T-helper 9 cell (primary cell): ENCODE measurements around the gene VAV3.
"Not testable (repeated sequence)": the region's sequence is repeated elsewhere in the genome, so short reads cannot be mapped to it uniquely, and the experiment has no call there.

Experiments used
- DNase-seq: peaks from one replicate; pipeline ENCODE4 v3.0.0-alpha.2; 2020

Gene VAV3

DNA sequence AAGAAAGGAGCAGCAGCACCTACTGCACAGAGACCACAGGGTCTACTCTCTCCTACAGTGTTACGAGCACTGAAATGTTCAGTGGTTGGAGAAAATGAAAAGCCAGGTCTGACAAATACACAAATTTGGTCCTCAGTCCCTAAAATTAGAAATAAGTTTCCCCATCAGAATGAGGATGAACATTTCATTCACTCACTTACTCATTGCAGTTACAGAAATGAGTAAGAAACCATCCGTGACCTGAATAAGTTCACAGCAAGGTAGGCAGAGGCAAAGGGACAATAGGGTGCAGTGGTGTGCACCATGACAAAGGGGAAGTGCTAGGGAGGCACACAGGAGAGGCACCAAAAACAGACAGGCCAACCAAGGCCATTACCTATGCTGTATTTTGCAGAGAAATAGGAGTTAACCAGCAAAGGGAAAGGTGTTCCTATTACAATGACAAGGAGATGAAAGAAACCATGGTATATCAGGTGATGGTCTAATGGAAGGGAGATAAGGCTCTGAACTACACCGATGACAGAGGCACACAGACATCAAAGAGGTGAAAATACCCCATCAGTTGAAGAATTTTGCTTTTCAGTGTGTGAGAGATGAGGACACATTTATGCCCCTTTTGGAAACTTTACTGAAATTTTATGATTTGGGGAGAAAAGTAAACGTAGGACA lies 29.4 kb downstream of the VAV3 start:
- no peak for DNase-seq

DNA sequence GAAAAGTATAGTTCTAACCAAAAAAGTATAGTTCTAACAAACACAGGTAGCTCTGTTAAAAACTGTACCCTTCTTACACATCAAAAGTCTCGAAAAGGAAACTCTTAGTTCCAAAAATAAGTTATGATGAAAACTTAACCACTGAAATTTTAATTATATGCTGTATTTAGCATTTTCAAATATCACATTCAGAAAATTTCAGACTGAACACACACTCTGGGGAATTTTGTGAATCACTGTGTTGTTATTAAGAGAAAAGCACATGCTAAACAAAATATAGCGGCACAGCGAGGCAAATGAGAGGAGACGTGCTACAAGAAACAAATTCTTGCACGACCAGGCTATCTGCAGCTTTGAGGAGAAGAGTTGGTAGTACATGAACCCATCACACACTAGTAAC lies 30.4 kb downstream of the VAV3 start:
- DNase-seq = no peak

DNA sequence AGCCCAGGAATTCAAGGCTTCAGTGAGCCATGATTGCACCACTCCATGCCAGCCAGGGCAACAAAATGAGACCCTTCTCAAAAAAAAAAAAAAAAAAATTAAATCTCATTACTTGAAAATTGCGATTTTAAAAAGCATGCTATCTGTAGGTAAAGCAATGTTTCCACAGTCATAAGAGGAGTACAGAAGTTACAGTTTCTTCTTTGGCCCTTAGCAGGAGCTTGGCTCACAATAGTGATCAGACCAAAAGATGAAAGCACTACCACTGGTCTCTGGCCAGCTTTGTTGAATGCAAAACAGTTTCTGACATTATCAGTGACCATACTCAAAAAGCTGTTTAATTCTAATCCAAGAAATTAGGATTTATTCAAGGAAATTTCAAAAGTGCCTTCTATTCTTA lies 31.2 kb downstream of the VAV3 start:
- DNase-seq = no peak

DNA sequence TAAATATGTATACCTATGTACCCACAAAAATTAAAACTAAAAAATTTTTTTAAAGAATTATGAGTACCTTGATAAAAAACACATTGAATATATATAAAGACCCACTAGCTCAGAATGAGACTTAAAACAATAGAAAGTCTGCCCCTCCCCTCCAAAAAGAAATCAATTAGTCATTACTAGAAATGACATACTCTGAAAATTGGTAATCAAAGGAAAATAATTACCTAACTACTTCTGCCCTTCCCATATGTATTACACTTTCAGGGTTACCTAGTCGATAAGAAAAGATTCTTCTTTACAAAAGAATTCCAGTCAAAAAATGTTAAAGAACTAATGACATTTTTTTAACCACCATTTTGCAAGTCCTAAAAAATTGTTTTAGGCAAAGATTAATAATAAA lies 34.7 kb downstream of the VAV3 start:
- no peak for DNase-seq

DNA sequence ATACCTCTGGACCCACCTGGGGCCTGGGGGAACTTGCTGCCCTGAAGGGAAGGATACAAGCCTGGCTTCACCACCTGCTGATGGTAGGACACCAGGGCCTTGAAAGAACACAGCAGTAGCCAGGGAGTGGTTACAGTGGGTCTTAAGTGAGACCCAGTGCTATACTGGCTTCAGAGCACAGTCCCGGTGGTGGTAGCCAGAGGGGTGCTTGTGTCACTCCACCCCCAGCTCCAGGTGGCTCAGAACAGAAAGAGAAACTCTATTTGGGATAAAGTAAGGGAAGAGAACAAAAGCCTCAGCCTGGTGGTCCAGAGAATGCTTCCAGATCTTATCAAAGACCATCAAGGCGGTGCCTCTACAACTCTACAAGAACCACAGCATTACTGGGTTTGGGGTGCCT lies 37.2 kb downstream of the VAV3 start:
- no peak for DNase-seq

DNA sequence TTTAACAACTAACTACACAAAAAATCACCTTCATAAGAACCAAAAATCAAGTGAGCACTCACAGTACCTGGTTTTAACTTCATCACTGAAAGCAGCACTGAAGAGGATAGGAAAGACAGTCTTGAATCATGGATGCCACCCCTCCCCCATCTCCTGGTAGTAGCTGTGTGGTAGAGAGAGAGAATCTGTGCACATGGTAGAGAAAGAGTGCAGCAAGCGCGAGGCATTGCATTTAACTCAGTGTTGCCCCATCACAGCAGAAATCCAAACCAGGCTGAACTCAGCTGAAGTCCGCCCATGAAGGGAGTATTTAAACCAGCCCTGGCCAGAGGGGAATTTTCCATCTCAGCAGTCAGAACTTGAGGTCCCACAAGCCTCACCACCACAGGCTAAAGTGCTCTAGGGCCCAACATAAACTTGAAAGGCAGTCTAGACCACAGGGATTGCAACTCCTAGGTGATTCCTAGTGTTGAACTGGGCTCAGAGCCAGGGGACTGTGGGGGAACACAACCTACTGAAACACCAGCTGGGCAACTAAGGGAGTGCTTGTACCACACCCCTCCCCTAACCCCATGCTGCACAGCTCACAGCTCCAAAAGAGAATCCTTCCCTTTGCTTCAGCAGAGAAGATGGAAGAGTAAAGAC lies 38.4 kb downstream of the VAV3 start:
- no peak for DNase-seq

DNA sequence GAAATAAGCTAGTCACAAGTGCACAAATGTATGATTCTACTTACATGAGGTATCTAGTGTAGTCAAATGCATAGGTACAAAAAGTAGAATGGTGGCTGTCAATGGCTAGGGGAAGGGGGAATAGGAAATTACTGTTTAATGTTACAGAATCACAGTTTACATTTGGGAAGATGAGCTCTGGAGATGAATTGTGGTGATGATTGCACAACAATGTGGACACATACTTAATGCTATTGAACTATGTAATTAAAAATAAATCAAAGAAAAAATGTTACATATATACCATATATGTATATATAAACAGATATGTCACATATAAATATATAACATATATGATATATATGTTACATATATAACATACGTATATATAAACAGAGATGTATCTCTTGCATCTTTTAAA lies 39.4 kb downstream of the VAV3 start:
- no peak for DNase-seq

DNA sequence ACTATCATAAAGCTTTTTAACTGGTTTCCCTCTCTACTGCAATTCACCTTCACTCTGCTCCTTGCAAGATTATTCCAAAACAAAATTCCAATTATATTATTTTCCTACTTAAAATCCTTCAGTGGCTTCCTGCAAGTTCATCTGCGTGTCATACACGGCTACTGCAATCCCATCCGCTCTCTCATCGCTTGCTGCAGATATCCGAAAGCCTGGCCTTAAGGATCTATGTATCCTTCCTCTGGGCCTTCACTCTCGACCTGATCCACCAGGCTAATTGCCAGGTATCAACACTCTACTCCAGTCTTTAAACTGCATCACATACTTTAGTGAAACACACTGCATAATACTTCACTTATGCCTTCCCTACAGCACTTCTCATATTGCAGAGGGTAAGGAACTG lies 44.0 kb downstream of the VAV3 start:
- no peak for DNase-seq

DNA sequence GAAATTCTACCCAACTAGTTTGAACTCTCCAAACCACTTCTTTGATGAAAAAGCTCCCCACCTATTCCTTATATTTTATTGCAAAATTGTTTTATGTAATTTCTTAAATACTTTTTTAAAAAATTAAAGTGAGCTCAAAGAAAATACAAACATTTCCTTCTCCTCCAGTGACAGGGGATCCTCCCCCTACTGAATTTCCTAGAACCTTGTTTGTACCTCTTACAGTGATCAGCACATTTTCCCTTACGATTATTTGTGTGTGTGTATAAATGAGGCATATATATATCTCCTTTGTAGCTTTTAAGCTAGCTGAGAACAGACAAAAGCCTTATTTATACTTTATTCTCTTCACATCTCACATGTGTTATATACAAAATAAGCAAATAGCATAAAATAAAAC lies 44.4 kb downstream of the VAV3 start:
- no peak for DNase-seq

DNA sequence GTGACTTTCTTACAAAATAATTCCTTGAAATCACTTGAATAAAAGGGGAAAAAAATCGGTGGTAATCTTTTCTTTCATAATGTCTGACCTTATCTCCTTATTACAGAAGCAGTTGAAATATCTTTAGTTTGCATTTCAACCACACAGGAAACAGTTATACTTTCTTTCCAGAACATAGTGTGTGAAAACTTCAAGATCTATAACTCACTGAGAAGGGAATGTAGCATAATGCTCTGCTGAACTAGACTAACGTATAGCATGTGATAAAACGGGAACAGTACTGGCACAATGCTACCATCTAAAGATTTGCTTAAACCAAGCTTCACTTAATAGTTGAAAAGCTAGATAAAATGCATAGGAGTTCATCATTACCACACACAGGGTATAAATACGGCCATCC lies 45.0 kb downstream of the VAV3 start:
- no peak for DNase-seq

DNA sequence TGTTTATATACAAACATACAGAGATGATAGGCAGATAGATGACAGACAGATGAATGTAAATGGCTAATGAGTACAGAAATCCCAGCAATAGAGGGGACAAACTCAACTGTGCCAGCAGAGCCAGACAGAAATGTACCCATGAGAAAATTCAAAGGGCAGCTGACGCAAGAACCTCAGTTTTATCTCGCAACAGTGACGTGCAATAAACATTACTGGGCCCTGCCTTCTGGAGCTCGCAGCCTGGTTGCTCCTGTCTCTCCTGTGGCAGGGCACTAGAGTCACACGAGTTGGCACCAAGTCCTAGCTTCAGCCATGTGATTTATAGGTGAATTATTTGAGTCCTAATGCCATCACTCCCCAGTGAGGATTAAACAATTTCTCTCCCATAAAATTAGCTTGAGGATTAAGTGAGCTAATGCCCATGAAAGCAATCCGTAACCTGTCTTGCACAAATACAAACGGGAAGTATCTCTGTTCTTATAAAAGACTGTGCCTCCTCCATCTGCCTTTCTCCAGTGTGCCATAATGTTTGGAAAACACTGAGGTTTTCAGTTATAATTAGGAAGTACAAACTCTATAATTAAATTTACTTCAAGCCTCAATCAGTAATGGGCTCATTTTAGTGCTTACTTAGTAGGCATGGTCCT lies 50.7 kb downstream of the VAV3 start:
- no peak for DNase-seq

DNA sequence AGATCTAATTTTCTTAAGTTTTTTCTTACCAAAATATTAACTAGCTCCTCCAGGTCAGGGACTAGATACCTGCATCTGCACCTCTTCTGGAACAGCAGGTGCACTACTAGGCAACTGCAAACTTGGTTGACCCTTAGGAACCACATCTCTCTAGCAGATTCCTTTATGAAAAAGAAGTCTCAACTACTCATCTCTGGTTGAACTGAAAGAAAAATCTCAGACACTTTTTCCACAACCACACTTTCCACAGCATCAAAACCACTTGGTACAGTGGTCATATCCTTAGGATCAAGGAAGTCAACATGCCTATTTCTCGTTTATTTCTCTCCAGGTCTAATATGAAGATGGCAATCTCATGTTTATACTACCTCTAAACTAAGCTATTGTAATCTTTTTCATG lies 52.3 kb downstream of the VAV3 start:
- no peak for DNase-seq

DNA sequence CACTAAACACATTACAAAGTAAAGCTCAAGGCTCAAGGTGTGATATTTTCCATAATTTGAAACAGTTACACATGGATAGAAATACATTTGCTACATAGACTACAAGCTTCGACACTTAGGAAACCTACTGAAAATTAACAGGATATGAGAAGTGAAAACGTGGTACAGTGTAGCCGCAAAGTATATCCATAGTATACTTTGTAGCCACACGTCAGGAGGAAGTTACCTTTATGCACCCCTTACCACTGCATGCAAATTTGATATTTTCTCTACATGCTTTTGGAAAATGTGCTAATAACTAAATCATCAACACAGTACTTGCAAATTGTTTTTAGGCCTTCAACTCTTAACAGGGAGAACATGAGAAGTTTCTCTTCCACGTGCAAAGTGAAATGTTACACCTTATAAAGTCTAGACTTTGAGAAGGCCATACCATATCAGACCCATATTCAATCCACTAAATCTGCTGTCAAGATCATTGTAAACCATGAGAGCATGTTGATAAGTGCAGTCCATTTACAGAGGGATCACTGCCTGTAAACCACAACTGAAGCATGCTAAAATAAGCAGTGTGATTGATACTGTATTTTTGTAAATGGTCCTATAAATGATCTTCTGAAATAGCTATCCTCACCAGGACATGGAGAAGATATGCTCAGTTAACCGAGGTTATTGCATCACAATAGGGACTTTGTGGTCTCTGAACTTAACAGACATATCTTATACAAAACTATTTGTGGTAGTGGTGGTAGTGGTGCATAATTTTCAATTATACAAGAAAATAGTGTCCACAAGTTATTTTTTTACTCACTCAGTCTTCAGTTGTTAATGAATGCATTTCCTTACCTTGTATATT lies 64.7 kb downstream of the VAV3 start:
- DNase-seq = no peak

DNA sequence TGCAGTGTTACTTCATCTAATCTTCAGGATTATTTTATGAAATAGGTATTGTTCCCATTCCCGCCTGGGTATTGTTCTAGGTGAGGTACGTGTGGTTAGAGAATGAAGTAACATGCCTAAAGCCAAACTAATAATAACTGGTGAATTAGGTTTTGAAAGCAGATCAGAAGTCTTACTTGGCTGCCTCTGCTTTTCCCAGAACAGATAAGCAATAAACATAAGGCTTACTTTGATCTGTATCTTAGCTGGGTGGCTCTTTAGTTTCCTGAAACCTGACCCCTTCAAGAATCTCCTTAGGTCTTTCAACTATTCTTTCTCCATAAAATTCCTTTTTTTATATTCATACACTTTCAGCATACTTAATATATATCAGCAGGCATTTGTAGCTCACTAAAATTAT lies 65.3 kb downstream of the VAV3 start:
- DNase-seq = no peak

DNA sequence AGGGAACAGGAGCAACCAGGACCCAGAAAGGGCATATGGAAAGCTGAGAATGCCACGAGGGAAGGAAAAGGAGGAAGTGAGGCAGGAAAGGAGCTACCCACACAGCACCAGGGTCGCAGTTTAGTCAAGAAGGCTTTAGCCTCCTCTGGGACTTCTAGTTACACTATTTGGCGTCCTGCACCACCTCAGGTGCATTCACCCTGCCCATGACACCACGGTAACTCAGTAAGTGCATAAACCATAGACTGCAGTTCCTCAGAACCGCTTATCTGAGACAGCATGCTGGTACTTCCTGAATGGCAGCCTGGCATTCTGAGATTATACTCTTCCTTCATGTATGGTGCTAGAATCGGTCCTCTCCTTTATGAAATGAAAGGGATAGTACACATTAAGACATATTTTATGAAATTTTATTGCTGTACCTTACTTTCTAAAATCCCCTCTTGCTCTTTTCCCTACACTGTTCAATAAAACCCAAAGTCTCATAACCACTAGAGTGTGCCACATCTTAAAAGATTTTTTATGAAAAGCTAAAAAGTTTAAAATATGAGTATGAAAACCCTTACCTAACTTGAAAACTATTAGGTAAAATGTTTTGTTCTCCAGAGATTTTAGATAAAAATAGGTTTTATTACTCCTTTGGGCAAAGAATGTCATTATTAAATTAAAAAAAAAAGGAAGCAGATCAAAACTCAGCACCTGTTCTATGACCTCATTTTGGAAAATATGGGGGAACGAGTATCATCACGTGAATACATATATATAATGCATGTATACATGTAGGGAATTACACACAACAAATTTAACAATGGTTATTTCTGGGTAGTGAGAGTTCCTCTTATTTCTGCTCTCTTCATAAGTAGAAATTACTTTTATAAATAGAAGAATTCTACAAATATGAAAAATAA lies 67.3 kb downstream of the VAV3 start:
- no peak for DNase-seq

DNA sequence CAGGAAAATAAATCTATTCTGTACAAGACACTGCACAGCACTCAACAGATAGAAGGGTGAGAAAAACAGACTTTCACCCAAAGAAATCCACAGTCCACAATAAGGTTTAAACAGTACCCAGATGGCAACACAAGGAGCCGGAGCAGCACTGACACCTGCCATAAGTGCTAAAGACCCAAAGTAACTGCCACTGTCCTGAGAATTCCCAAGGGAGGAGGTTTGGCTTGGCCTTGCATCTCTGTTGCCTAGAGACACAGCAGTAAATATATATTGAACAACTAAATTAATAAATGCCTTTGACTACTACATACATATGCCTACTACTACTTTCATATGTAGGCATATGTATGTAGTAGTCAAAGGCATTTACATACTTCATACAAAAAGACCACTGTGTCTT lies 68.0 kb downstream of the VAV3 start:
- no peak for DNase-seq

DNA sequence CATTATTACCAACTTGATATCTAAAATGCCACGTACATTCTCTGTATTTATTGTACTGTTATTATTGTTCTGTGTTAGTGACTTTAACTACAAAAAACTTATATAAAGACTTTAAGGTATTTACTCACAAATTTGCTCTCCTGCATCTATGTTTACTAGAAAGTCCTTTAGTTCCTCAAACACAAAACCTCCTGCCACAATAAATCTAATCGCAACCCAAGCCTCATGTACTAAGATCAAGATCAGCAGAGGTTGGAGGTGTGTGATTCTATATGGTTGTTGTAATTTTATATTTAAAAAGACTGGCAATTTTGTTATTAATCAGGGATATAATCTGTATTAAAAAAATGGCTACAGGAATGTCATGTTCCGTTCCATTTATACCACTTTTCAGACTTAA lies 68.6 kb downstream of the VAV3 start:
- no peak for DNase-seq

DNA sequence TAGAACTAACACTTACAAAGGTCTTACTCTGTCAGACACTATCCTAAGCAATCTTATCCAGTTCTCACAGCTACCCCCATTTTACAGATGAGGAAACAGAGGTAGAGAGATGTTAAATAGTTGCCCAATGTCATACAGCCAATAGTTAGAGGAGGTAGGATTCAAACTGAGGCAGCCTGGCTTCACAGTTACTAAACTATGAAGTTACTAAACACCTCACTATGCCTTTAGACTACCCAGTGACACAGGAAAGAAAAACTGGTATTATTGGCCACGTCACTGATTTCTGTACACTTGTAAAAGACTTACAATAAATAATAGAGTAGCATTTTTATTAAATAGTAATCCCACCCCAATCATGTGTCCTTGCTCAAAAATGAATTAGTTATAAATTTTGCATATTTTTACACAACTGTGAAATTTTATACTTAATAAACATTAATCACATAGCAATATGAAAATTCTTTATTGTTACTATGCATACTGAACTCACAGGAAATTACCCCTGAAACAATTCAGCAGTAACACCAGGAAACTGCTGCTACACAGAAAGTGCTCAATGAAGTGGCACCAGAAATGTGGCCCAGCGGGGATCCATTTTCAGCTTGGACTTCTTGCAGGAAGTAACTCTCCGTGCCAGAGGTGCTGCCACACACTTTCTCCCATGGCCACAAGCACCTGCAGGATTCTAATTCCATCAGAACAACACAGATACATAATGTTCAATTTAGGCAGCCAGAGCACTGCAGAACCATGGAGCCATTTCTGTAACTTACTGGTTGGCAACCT lies 69.4 kb downstream of the VAV3 start:
- no peak for DNase-seq

DNA sequence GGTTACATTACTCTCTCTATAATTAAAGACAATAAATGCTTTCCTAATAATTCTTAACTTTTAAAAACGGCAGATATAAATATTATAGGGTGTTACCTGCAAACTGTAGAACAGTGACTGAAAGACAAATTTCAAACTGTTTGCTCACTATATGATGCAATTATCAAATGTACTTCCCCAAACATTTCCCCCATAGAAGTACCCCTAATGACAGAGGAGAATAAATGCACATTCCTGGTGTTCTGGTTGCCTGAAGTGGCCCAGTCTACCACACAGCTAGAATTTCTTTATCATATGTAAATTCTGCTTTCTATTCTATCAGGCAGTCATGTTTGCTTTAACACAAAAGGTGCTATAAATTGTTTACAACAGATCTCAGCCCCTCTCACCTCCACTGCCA lies 70.4 kb downstream of the VAV3 start:
- no peak for DNase-seq

DNA sequence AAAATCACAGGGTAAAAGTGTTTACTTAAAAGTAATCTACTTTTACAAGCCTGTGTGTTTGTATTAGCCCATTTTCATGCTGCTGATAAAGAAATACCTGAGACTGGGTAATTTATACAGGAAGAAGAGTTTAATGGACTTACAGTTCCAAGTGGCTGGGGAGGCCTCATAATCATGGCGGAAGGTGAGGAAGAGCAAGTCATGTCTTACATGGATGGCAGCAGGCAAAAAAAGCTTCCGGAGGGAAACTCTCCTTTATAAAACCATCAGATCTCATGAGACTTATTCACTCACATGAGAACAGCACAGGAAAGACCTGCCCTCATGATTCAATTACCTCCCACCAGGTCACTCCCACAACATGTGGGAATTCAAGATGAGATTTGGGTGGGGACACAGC lies 71.6 kb downstream of the VAV3 start:
- not testable (repeated sequence) for DNase-seq

DNA sequence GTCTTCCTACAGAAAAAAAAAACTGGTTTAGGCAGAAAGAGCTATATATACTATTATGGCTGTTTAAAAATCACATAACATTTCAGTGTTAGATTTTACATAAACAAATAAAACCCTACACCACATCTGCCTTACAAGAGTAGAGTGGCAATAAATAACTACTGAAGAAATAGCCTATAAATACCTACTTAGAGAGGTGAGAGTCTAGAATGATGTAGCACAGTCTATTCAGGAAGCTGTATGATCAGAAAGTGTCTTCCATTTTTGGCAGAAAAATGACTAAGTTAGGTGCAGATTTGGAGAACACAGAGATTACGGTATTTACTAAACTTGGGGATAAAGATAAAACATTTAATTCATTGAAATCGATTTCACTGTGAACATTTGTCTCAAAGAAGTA lies 75.5 kb downstream of the VAV3 start:
- DNase-seq = no peak

DNA sequence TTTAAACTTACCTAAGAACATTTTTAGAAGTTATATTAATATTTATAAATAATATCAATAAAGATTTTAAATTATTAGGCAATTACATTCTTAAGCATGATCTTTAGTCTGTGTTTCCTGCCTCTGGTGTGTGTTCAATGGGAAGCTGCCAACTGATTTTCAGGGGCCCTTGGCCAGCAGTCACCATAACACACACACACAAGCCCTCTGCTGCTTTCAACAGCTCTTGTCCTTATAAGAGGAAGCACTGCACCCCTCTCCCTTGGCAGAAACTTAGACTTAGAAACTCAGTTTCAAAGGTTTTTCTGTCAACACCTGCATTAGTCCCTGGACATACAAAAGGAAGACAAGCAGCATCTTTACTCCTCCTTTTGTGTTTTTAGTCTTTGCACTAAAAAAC lies 81.4 kb downstream of the VAV3 start:
- no peak for DNase-seq
